PC-3 (cell line): ENCODE results near the gene ASTN2. TPM values are rescaled to one million over a fixed set of nuclear protein-coding genes. Genes with fewer than 3 reads are reported as not detected.

ENCODE experiments used
- ATAC-seq: fragments of 200-7000 bp; cut with Tn5 transposase; 2 replicates; pipeline ENCODE4 v1.9.1; 2020; ENCODE audit warnings: mild to moderate bottlenecking, moderate library complexity
- BruUV-seq: library from RNA; stranded (reverse); fragments of 400-500 nt; replicated peaks from 2 replicates; lab custom pipeline; 2021; lab: Mats Ljungman, UMichigan
- CTCF ChIA-PET: fragments of 300-600 bp; sonication (Branson Sonifier 250); formaldehyde crosslinking; loops from one replicate; lab custom pipeline; 2022; ENCODE audit warnings: antibody characterized with exemption; lab: Charles Lee
- POLR2A ChIA-PET: fragments of 300-600 bp; sonication (Branson Sonifier 250); formaldehyde crosslinking; loops from one replicate; lab custom pipeline; 2022; ENCODE audit warnings: antibody characterized with exemption; ENCODE audit not compliant: unreplicated experiment; lab: Charles Lee
- DNase-seq: peaks from one replicate; pipeline ENCODE4 v3.0.0-alpha.2; 2015
- H2AFZ ChIP-seq: fragments of 300-600 bp; sonication (generic); 2 replicates; pipeline ENCODE4 v1.6.0; 2016; ENCODE audit warnings: antibody characterized with exemption, low read length
- H3F3A ChIP-seq: fragments of 300-600 bp; sonication (generic); one replicate; pipeline ENCODE4 v1.6.0; 2017; ENCODE audit warnings: antibody characterized with exemption, low read length, control low read depth, mild to moderate bottlenecking; ENCODE audit not compliant: unreplicated experiment
- H3K27ac ChIP-seq: fragments of 300-600 bp; sonication (generic); 2 replicates; pipeline ENCODE4 v1.5.1; 2016; ENCODE audit warnings: mild to moderate bottlenecking, low read length
- H3K27me3 ChIP-seq: fragments of 300-600 bp; sonication (generic); 2 replicates; pipeline ENCODE4 v1.6.1; 2016; ENCODE audit warnings: low read length, mixed read lengths
- H3K36me3 ChIP-seq: fragments of 300-600 bp; sonication (generic); 2 replicates; pipeline ENCODE4 v1.6.1; 2016; ENCODE audit warnings: low read depth, mixed run types, low read length, mixed read lengths
- H3K4me1 ChIP-seq: fragments of 300-600 bp; sonication (generic); 2 replicates; pipeline ENCODE4 v1.5.1; 2016; ENCODE audit warnings: low read length; ENCODE audit not compliant: insufficient read depth
- H3K4me2 ChIP-seq: fragments of 300-600 bp; sonication (generic); 2 replicates; pipeline ENCODE4 v1.6.0; 2016; ENCODE audit warnings: low read length
- H3K4me3 ChIP-seq: fragments of 300-600 bp; sonication (generic); 2 replicates; pipeline ENCODE4 v1.5.1; 2016; ENCODE audit warnings: mild to moderate bottlenecking, low read length, mixed read lengths
- H3K79me2 ChIP-seq: fragments of 300-600 bp; sonication (generic); 2 replicates; pipeline ENCODE4 v1.6.1; 2017; ENCODE audit warnings: low read length, mixed read lengths
- H3K9ac ChIP-seq: fragments of 300-600 bp; sonication (generic); 2 replicates; pipeline ENCODE4 v1.6.0; 2016; ENCODE audit warnings: mild to moderate bottlenecking, low read length
- H3K9me2 ChIP-seq: fragments of 300-600 bp; sonication (generic); replicated peaks from 2 replicates; pipeline ENCODE4 v1.6.1; 2016; ENCODE audit warnings: mixed run types, low read length, mixed read lengths
- H3K9me3 ChIP-seq: fragments of 300-600 bp; sonication (generic); 2 replicates; pipeline ENCODE4 v1.6.1; 2016; ENCODE audit warnings: low read length, mixed read lengths
- H4K20me1 ChIP-seq: fragments of 300-600 bp; sonication (generic); 2 replicates; pipeline ENCODE4 v1.6.1; 2016; ENCODE audit warnings: low read length, mixed read lengths
- CTCF ChIP-seq: fragments of 300-600 bp; sonication (generic); conservative IDR thresholded peaks from 2 replicates; pipeline ENCODE4 v1.5.1; 2017; ENCODE audit warnings: antibody characterized with exemption, low read depth, mild to moderate bottlenecking, low read length
- EZH2 ChIP-seq: fragments of 300-600 bp; sonication (generic); IDR thresholded peaks from one replicate; pipeline ENCODE4 v1.6.1; 2017; ENCODE audit warnings: antibody characterized with exemption, mild to moderate bottlenecking, low read length; ENCODE audit not compliant: unreplicated experiment
- EZH2phosphoT487 ChIP-seq: fragments of 300-600 bp; sonication (generic); IDR thresholded peaks from 2 replicates; pipeline ENCODE4 v1.6.1; 2018; ENCODE audit warnings: mild to moderate bottlenecking, antibody characterized with exemption, low read length, borderline replicate concordance
- intact Hi-C: fragments of 100-400 bp; cut with micrococcal nuclease; formaldehyde crosslinking; loops from 2 replicates; pipeline ENCODE4 v1.9.0; 2023
- total RNA-seq: library from RNA; depleted of rRNA; stranded (reverse); fragments of >200 nt; gene quantifications from 2 replicates; pipeline ENCODE4 v1.2.3, GENCODE V29; 2014

Gene ASTN2
- total RNA-seq, 1 experiment from 2014 or later = 3.5 TPM

GRCh38 chr9:116389541-116390302, 1025.1 kb downstream of the ASTN2 start:
- Histone ChIP-seq H2AFZ (no peak overlapping the region), H3K4me1 (no peaks in the 10 kb centered on the region), H3K27me3 (no peaks in the 10 kb centered on the region), H3K9me2 (no peaks in the 10 kb centered on the region), H3K36me3 (no peaks in the 10 kb centered on the region), H3K9me3 (no peaks in the 10 kb centered on the region), H3K4me3 (no peak overlapping the region), H3K27ac (no peak overlapping the region), H3K79me2 (no peaks in the 10 kb centered on the region), H3F3A (no peaks in the 10 kb centered on the region), H3K4me2 (no peak overlapping the region), H4K20me1 (no peaks in the 10 kb centered on the region), H3K9ac (no peak overlapping the region)
- ChIA-PET POLR2A (no interaction called here), CTCF (no interaction called here)
- DNase-seq (no peak), ATAC-seq (no peak)
- no peak for TF ChIP-seq EZH2phosphoT487
- no peak for TF ChIP-seq CTCF
- no peak for TF ChIP-seq EZH2
- intact Hi-C loops = no loop called here
- BruUV-seq = no TSS peak

- H3K27me3 ChIP-seq = no peaks in the 10 kb centered on the region
- ChIA-PET POLR2A (no interaction called here), CTCF (no interaction called here)
- intact Hi-C loops = no loop called here
- no peaks in the 10 kb centered on the region for H3K9me3 ChIP-seq
- no peaks in the 10 kb centered on the region for H3K36me3 ChIP-seq
- no peaks in the 10 kb centered on the region for H3F3A ChIP-seq
- H4K20me1 ChIP-seq = no peaks in the 10 kb centered on the region
- TF ChIP-seq EZH2 = no peak
- DNase-seq (no peak), ATAC-seq (no peak)
- no peaks in the 10 kb centered on the region for H3K9me2 ChIP-seq
- no peak overlapping the region for H3K27ac ChIP-seq
- no peak overlapping the region for H3K9ac ChIP-seq
- H3K79me2 ChIP-seq = no peaks in the 10 kb centered on the region
- H3K4me3 ChIP-seq = no peak overlapping the region
- no peak overlapping the region for H2AFZ ChIP-seq
- no peak overlapping the region for H3K4me2 ChIP-seq
- BruUV-seq = no TSS peak
- no peaks in the 10 kb centered on the region for H3K4me1 ChIP-seq
Measured at GRCh38 chr9:116387934-116388698, 1026.7 kb downstream of the ASTN2 start.

- no peak for ATAC-seq
- no peaks in the 10 kb centered on the region for H3K4me1 ChIP-seq
Measured at GRCh38 chr9:116383936-116384335, 1030.9 kb downstream of the ASTN2 start.

More at GRCh38 chr9:116383936-116384335, 1030.9 kb downstream of the ASTN2 start:
- no peak overlapping the region for H3K9ac ChIP-seq
- H3K27ac ChIP-seq = no peak overlapping the region
- ChIA-PET CTCF (no interaction called here), POLR2A (no interaction called here)
- H3K27me3 ChIP-seq = no peaks in the 10 kb centered on the region
- H3K79me2 ChIP-seq = no peaks in the 10 kb centered on the region
- no peak for TF ChIP-seq CTCF
- TF ChIP-seq EZH2 = no peak
- TF ChIP-seq EZH2phosphoT487 = no peak
- H3K4me2 ChIP-seq = no peak overlapping the region
- no peaks in the 10 kb centered on the region for H3F3A ChIP-seq
- H3K4me3 ChIP-seq = no peak overlapping the region
- intact Hi-C loops = no loop called here
- H2AFZ ChIP-seq = no peak overlapping the region
- H3K9me2 ChIP-seq = no peaks in the 10 kb centered on the region
- BruUV-seq = no TSS peak
- H3K9me3 ChIP-seq = no peaks in the 10 kb centered on the region
- DNase-seq = no peak
- H3K36me3 ChIP-seq = no peaks in the 10 kb centered on the region
- no peaks in the 10 kb centered on the region for H4K20me1 ChIP-seq
